Suprapubic skin (tissue), 4 donors: ENCODE measurements around the gene MRC2.
"Not testable (repeated sequence)": the region's sequence is repeated elsewhere in the genome, so short reads cannot be mapped to it uniquely, and the experiment has no call there.

Source experiments
- CTCF ChIP-seq, 2 donors: fragments of 200-600 bp in 1 of 2; fragments of 450-650 bp in 1 of 2; sonication (generic) in 1 of 2; IDR thresholded peaks; one replicate each; pipeline ENCODE4 v1.5.1; 2016 to 2019; ENCODE audit warnings: antibody characterized with exemption in 2 of 2, mild to moderate bottlenecking in 1 of 2, moderate library complexity in 1 of 2
- POLR2A ChIP-seq, 2 donors: fragments of 450-650 bp; IDR thresholded peaks; one replicate each; pipeline ENCODE4 v1.6.1; 2017; ENCODE audit warnings: antibody characterized with exemption in 2 of 2, mild to moderate bottlenecking in 2 of 2, moderate library complexity in 2 of 2
- POLR2AphosphoS5 ChIP-seq, 3 donors: sonication (generic); formaldehyde crosslinking; IDR thresholded peaks; one replicate each; pipeline ENCODE4 v1.6.1; 2017; ENCODE audit warnings: antibody characterized with exemption in 3 of 3

- TF ChIP-seq POLR2AphosphoS5, CTCF, POLR2A (IDR thresholded peaks at IDR 0.05): not testable (repeated sequence)
These were observed 67.7 kb downstream of the MRC2 start for GRCh38 chr17:62695093-62695738.
